Muscle layer of duodenum (tissue), 2 donors: ENCODE results near the gene EVC.

Experiments used
- H3K27ac ChIP-seq: one replicate; pipeline ENCODE4 v1.7.0; 2013; ENCODE audit warnings: mild to moderate bottlenecking, low read length
- H3K27me3 ChIP-seq: one replicate; pipeline ENCODE4 v1.7.0; 2013; ENCODE audit warnings: low read depth, mild to moderate bottlenecking, control low read depth, low read length
- H3K36me3 ChIP-seq, 2 donors: one replicate each; pipeline ENCODE4 v1.7.0; 2013; ENCODE audit warnings: low read length in 2 of 2, control low read depth in 1 of 2, mild to moderate bottlenecking in 1 of 2; ENCODE audit not compliant: insufficient read depth in 2 of 2, control insufficient read depth in 1 of 2
- H3K4me1 ChIP-seq, 2 donors: one replicate each; pipeline ENCODE4 v1.7.0; 2013; ENCODE audit warnings: low read length in 2 of 2, mild to moderate bottlenecking in 2 of 2, control low read depth in 1 of 2, moderate library complexity in 1 of 2; ENCODE audit not compliant: insufficient read depth in 2 of 2, control insufficient read depth in 1 of 2
- H3K4me3 ChIP-seq, 2 donors: one replicate each; pipeline ENCODE4 v1.7.0; 2013; ENCODE audit warnings: low read length in 2 of 2, low read depth in 1 of 2, mild to moderate bottlenecking in 1 of 2
- H3K9me3 ChIP-seq, 2 donors: one replicate each; pipeline ENCODE4 v1.7.0; 2013; ENCODE audit warnings: low read length in 2 of 2, control low read depth in 1 of 2, mild to moderate bottlenecking in 1 of 2; ENCODE audit not compliant: control insufficient read depth in 1 of 2
- donor health status: healthy.

Gene EVC

GRCh38 chr4:5781691-5782090 lies 70.7 kb downstream of the EVC start:
- Histone ChIP-seq H3K9me3 (peaks cover 0 to 3% of the 10 kb centered on the region in 2 donors), H3K4me3 (no peak overlapping the region), H3K36me3 (peaks cover 0 to 27% of the 10 kb centered on the region in 2 donors), H3K4me1 (no peaks in the 10 kb centered on the region), H3K27ac (no peak overlapping the region), H3K27me3 (no peaks in the 10 kb centered on the region)

- Histone ChIP-seq H3K27me3 (no peaks in the 10 kb centered on the region), H3K4me1 (no peaks in the 10 kb centered on the region), H3K4me3 (no peak overlapping the region), H3K36me3 (peaks cover 0 to 25% of the 10 kb centered on the region in 2 donors), H3K27ac (no peak overlapping the region), H3K9me3 (no peaks in the 10 kb centered on the region)
These were observed 72.0 kb downstream of the EVC start for GRCh38 chr4:5782829-5783476.

GRCh38 chr4:5783486-5783885 lies 72.5 kb downstream of the EVC start:
- H3K27me3 ChIP-seq: no peaks in the 10 kb centered on the region
- no peaks in the 10 kb centered on the region for H3K4me1 ChIP-seq
- H3K27ac ChIP-seq: no peak overlapping the region
- no peak overlapping the region for H3K4me3 ChIP-seq
- no peaks in the 10 kb centered on the region for H3K9me3 ChIP-seq
- peaks cover 0 to 30% of the 10 kb centered on the region in 2 donors for H3K36me3 ChIP-seq

GRCh38 chr4:5784021-5784420 lies 73.0 kb downstream of the EVC start:
- H3K36me3 ChIP-seq: peaks cover 0 to 32% of the 10 kb centered on the region in 2 donors
- no peaks in the 10 kb centered on the region for H3K4me1 ChIP-seq
- H3K9me3 ChIP-seq: no peaks in the 10 kb centered on the region
- H3K27ac ChIP-seq: no peak overlapping the region
- H3K27me3 ChIP-seq: no peaks in the 10 kb centered on the region
- no peak overlapping the region for H3K4me3 ChIP-seq

GRCh38 chr4:5784960-5785611 lies 74.1 kb downstream of the EVC start:
- Histone ChIP-seq H3K4me1 (no peaks in the 10 kb centered on the region), H3K36me3 (peaks cover 0 to 39% of the 10 kb centered on the region in 2 donors), H3K9me3 (no peaks in the 10 kb centered on the region), H3K27me3 (no peaks in the 10 kb centered on the region), H3K4me3 (no peak overlapping the region), H3K27ac (no peak overlapping the region)

- H3K4me1 ChIP-seq: no peaks in the 10 kb centered on the region
- no peak overlapping the region for H3K4me3 ChIP-seq
- no peaks in the 10 kb centered on the region for H3K27me3 ChIP-seq
- no peak overlapping the region for H3K27ac ChIP-seq
- no peaks in the 10 kb centered on the region for H3K9me3 ChIP-seq
- peaks cover 0 to 39% of the 10 kb centered on the region in 2 donors for H3K36me3 ChIP-seq
These were observed 75.0 kb downstream of the EVC start for GRCh38 chr4:5785806-5786680.

- Histone ChIP-seq H3K4me1 (no peaks in the 10 kb centered on the region), H3K27me3 (no peaks in the 10 kb centered on the region), H3K27ac (no peak overlapping the region), H3K4me3 (no peak overlapping the region), H3K36me3 (peaks cover 0 to 35% of the 10 kb centered on the region in 2 donors), H3K9me3 (no peaks in the 10 kb centered on the region)
These were observed 76.3 kb downstream of the EVC start for GRCh38 chr4:5787311-5787710.

- H3K27ac ChIP-seq: no peak overlapping the region
- H3K9me3 ChIP-seq: no peaks in the 10 kb centered on the region
- H3K4me1 ChIP-seq: no peaks in the 10 kb centered on the region
- H3K27me3 ChIP-seq: no peaks in the 10 kb centered on the region
- no peak overlapping the region for H3K4me3 ChIP-seq
- peaks cover 4 to 35% of the 10 kb centered on the region in 2 donors for H3K36me3 ChIP-seq
These were observed 77.1 kb downstream of the EVC start for GRCh38 chr4:5788144-5788543.

GRCh38 chr4:5789141-5789540 lies 78.1 kb downstream of the EVC start:
- no peaks in the 10 kb centered on the region for H3K27me3 ChIP-seq
- peaks cover 4 to 27% of the 10 kb centered on the region in 2 donors for H3K36me3 ChIP-seq
- no peak overlapping the region for H3K27ac ChIP-seq

GRCh38 chr4:5790546-5790857 lies 79.5 kb downstream of the EVC start:
- no peak overlapping the region for H3K27ac ChIP-seq
- peaks cover 4 to 33% of the 10 kb centered on the region in 2 donors for H3K36me3 ChIP-seq
- H3K4me1 ChIP-seq: no peaks in the 10 kb centered on the region
- H3K9me3 ChIP-seq: no peaks in the 10 kb centered on the region
- H3K4me3 ChIP-seq: no peak overlapping the region
- no peaks in the 10 kb centered on the region for H3K27me3 ChIP-seq

More at GRCh38 chr4:5789141-5789540, 78.1 kb downstream of the EVC start:
- Histone ChIP-seq H3K9me3 (no peaks in the 10 kb centered on the region), H3K4me1 (no peaks in the 10 kb centered on the region), H3K4me3 (no peak overlapping the region)

- no peaks in the 10 kb centered on the region for H3K4me1 ChIP-seq
- H3K27me3 ChIP-seq: no peaks in the 10 kb centered on the region
- no peak overlapping the region for H3K27ac ChIP-seq
- peaks cover 4 to 42% of the 10 kb centered on the region in 2 donors for H3K36me3 ChIP-seq
- no peaks in the 10 kb centered on the region for H3K9me3 ChIP-seq
- no peak overlapping the region for H3K4me3 ChIP-seq
These were observed 80.7 kb downstream of the EVC start for GRCh38 chr4:5791654-5792053.
